HUES64 (cell line): ENCODE data around the gene RIIAD1.
"Not testable (repeated sequence)": the region's sequence is repeated elsewhere in the genome, so short reads cannot be mapped to it uniquely, and the experiment has no call there.

Source experiments
- H3K27ac ChIP-seq: 2 replicates; pipeline ENCODE4 v1.7.0; 2013; ENCODE audit warnings: low read depth, low read length, inconsistent platforms
- H3K27me3 ChIP-seq: 2 replicates; pipeline ENCODE4 v1.6.1; 2013; ENCODE audit warnings: mild to moderate bottlenecking, low read length; ENCODE audit not compliant: insufficient read depth
- H3K36me3 ChIP-seq: 2 replicates; pipeline ENCODE4 v1.6.1; 2013; ENCODE audit warnings: mild to moderate bottlenecking, low read length; ENCODE audit not compliant: insufficient read depth
- H3K4me1 ChIP-seq: 2 replicates; pipeline ENCODE4 v1.6.1; 2013; ENCODE audit warnings: mild to moderate bottlenecking, low read length, moderate library complexity; ENCODE audit not compliant: insufficient read depth
- H3K4me3 ChIP-seq: 2 replicates; pipeline ENCODE4 v1.5.1; 2013; ENCODE audit warnings: mild to moderate bottlenecking, low read length, moderate library complexity
- H3K9ac ChIP-seq: 2 replicates; pipeline ENCODE4 v1.6.1; 2013; ENCODE audit warnings: mild to moderate bottlenecking, low read depth, low read length
- H3K9me3 ChIP-seq: 2 replicates; pipeline ENCODE4 v1.6.1; 2013; ENCODE audit warnings: low read depth, low read length; ENCODE audit not compliant: insufficient read depth
- WGBS: fragments of 150-250, 120-280 bp; methylation state at CpG from one replicate; pipeline ENCODE4 v1.1.7; 2013; ENCODE audit warnings: missing lambda C conversion rate; 5-methylcytosine and 5-hydroxymethylcytosine counted together

RIIAD1 gene

DNA sequence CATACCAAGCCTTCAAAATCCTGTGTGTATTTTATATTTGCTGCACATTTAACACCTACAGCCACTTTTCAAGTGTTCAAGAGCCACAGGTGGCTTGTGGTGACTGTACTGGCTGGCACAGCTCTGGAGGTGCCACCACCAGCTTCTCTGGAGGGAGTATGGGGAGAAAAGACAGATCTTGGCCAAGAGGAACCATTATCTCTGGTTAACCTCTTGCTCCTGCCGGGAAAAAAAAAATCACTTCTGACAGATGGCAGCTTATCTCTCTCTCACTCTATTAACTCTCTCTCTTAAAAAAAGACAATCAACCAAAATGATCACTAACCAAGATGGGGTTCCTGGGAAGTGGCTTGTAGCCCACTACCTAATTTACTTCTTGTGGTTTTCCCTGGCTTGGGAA lies 1.2 kb upstream of the RIIAD1 start:
- Histone ChIP-seq H3K4me3 (no peak overlapping the region), H3K36me3 (no peaks in the 10 kb centered on the region), H3K9me3 (no peaks in the 10 kb centered on the region), H3K4me1 (peaks cover 13% of the 10 kb centered on the region), H3K27me3 (peaks cover 72% of the 10 kb centered on the region), H3K9ac (no peak overlapping the region), H3K27ac (no peak overlapping the region)
- WGBS, result 29% methylated on average over 1 of the region's 1 CpG

DNA sequence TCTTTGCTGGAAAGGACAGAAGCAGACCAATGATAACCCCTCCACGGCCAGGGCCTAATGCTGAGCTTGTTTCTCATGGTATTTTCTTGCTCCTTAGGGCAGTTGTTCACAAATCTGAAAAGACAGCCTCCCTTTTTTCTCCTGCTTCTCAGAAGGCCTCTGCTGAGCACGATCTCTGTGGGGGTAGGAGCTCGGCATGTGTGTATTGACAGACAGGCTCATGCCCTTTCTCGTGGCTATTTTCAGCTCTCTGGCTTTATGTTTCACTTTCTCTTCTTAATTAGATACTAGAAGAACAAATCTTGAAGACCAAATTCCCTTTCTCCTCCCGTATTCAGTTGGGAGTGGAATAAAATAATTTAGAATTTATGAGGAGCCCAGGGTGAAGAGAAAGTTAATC lies 768 bp upstream of the RIIAD1 start:
- no peaks in the 10 kb centered on the region for H3K9me3 ChIP-seq
- H3K36me3 ChIP-seq, result no peaks in the 10 kb centered on the region
- H3K4me3 ChIP-seq, result no peak overlapping the region
- WGBS, result 61% methylated on average over 4 of the region's 5 CpGs
- H3K27ac ChIP-seq, result no peak overlapping the region
- peaks cover 13% of the 10 kb centered on the region for H3K4me1 ChIP-seq
- H3K27me3 ChIP-seq, result peaks cover 70% of the 10 kb centered on the region
- H3K9ac ChIP-seq, result no peak overlapping the region

DNA sequence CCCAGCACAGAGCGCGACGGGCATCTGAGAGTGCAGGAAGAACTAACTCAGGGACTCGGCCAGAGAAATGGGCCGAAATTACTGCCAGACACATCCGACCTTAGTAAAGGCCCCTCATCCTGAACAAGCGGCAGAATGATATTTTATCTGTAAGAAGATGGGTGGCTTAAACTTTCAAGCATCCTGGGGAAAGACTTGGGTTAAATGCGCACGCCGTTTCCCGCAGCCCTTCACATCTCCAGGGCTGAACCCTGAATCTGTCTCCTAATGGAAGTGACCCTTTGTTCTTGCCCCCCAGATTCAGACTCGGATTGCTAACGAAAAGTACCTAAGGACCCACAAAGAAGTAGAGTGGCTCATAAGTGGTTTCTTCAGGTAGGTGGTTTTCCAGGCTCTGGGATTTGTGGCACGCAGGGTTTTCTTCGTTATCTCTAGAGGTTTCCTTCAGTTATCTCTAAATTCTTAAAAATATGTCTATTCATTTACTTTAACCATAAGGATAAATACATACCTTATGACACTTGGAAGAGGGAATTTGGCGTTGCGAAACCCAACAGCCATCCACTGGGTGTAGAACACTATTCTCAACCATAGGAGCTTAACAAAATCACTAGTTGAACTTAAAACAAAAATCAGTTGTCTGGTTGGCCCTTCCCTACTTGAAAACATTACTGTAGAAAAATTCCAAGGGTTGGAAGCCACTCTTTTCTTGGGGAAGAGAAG lies 627 bp downstream of the RIIAD1 start:
- H3K27ac ChIP-seq, result no peak overlapping the region
- peaks cover 13% of the 10 kb centered on the region for H3K4me1 ChIP-seq
- no peaks in the 10 kb centered on the region for H3K9me3 ChIP-seq
- peak overlapping the region; percentile 71 for H3K4me3 ChIP-seq
- peaks cover 70% of the 10 kb centered on the region for H3K27me3 ChIP-seq
- WGBS, result 27% methylated on average over 16 of the region's 17 CpGs
- no peak overlapping the region for H3K9ac ChIP-seq
- H3K36me3 ChIP-seq, result no peaks in the 10 kb centered on the region

DNA sequence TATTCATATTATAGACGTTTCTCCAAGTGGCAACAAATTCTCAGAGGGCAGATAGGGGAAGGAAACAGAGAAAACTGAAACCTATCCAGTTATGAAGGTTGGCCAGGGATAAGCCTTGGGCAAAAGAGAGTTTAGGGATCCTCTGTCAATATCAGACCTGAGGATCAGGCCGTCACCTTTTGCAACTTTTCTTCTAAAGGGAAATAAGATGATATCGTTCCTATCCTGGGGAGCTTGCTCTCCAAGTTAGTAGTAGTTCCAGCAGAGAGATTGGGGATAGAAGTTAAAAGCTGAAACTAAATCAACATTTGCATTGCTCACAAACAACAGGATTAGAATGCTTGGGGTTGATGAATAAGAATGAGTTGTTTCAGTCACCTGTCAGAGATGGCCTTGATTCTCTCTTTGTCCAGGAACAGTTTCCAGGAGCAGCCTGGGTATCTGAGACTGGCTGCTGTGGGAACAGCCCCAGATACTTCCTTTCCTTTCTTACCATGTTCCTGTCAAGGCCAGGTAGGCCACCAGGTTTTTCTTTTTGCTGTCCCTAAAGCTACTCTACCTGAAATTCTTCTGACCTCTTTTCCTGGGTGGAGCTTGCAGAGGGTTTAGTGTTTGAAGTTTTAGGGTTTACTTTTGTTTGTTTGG lies 2.5 kb downstream of the RIIAD1 start:
- Histone ChIP-seq H3K4me1 (peaks cover 24% of the 10 kb centered on the region), H3K9ac (no peak overlapping the region), H3K36me3 (no peaks in the 10 kb centered on the region), H3K27me3 (peaks cover 55% of the 10 kb centered on the region), H3K4me3 (no peak overlapping the region), H3K9me3 (no peaks in the 10 kb centered on the region), H3K27ac (no peak overlapping the region)
- WGBS, result 63% methylated on average over 3 of the region's 3 CpGs

DNA sequence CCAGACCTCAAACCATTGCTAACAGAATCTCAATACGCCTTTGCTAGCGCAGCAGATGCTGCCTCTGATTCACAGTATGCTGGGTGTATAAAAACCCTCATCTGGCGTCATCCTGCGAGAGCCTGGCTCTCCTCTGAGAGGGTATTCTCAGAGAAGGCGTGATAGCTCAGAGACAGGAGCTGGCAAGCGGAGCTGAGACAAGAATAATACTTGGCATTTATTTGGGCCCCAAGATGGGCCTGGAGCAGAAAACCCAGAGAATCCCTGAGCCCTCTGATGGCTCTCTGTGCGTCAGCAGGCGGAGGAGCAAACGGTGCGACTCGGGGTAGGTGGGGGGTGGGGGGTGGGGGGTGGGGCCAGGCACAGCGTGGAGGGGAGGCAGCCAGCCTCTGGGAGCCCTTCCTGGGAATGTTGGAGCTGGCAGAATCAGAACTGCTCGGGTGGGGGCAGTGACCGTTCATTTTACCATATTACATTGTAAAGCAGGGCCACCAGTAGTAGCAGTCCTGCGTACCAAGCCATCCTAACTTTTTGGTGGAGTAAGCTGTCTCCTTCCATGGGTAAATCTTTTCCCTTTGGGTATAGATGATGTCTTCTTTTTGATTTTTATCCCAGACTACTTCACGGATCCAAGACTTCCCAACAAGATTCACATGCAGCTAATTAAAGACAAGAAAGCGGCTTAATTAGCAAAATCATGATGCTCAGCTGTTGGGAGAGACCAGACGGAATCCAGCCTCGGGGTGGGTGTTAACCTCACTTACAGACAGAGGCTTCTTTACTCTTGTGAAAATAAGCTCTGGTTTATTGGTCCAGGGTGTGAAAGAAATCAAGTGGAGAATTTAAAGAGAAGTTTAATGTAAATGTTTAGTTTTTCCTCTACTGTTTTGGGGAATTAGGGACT lies 7.1 kb downstream of the RIIAD1 start:
- 28% methylated on average over 17 of the region's 19 CpGs for WGBS
- peaks cover 22% of the 10 kb centered on the region for H3K4me1 ChIP-seq
- H3K27ac ChIP-seq, result no peak overlapping the region
- H3K4me3 ChIP-seq, result no peak overlapping the region; the same call in 1 of the 2 replicates
- peaks cover 12% of the 10 kb centered on the region for H3K27me3 ChIP-seq
- H3K9me3 ChIP-seq, result no peaks in the 10 kb centered on the region
- H3K9ac ChIP-seq, result no peak overlapping the region
- no peaks in the 10 kb centered on the region for H3K36me3 ChIP-seq

DNA sequence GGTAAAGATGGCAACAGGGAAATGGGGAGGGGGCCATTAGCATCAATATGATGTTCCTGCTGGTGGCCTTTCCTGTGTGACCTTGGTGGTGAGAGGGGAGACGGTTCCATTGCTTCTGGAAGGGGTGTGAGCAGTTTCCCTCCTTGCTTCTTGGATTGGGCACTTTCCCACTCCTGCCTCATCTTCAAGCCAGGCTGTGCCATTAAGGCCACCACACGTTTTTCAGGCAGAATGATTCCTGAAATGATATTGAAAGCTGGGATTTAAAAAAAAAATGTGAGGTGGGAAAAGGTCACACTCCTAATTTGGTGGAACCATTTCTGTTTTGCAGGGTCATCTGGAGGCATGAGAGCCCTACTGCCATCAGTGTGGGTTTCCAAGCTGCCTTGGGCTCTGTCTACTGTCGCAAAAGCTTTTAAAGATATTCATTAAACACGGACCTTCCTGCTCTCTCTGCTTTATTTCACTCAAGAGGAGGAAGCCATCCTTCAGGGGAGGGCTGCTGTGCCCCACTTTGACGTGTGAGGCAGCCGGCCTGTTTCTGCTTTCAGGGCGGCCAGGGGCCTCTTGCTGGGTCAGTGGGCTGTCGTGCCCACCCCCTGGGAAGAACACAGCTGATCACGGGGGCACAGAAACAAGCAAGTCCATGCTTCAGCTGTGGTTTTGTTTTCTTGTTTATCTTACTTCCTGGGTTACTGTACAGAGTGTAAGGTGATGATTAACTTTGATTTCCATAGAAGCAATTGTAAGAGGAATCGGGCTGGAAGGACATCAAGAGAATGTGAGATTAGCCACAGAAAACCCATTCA lies 8.0 kb downstream of the RIIAD1 start:
- Histone ChIP-seq H3K4me3 (no peak overlapping the region), H3K27me3 (peaks cover 6% of the 10 kb centered on the region), H3K4me1 (peaks cover 15% of the 10 kb centered on the region), H3K9me3 (no peaks in the 10 kb centered on the region), H3K9ac (no peak overlapping the region), H3K36me3 (no peaks in the 10 kb centered on the region), H3K27ac (no peak overlapping the region)
- WGBS, result 72% methylated on average over 10 of the region's 10 CpGs

DNA sequence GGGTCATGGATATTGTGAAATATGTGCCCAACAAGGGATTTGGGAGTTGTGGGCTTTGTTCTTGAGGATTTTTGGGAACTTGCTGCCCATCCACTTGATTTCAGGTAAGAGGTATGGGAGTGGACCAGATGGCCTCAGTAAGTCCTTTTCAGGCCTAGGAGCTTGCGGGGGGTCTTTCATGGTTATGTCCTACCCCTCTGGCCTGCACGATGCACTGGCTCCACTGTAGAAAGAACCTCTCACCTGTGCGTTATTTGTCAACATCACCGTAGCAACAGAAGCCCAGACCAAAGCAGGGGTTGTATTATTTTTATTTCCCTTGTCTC lies 8.6 kb downstream of the RIIAD1 start:
- Histone ChIP-seq H3K27me3 (peaks cover 4% of the 10 kb centered on the region; the same call in 1 of the 2 replicates), H3K4me1 (peaks cover 15% of the 10 kb centered on the region)
- 97% methylated on average over 4 of the region's 4 CpGs for WGBS

DNA sequence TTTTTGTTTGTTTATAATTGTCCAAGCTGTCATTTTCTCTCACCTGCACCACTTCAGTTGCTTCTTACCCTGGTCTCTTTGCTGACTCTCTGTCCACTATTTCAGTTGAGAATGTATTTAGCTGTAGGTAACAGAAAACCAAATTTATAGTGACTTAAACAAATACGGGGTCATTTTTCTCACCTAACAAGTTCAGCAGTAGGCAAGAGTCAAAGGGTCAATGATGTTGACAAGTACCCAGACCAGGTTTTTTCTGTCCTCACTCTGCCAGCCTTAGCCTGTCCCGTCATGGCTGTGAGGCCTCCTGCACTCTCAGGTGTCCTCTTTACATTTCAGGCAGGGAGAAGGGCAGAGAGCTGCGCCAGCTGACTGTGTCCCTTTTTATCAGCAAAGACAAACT lies 11.8 kb downstream of the RIIAD1 start:
- WGBS, result 94% methylated on average over 3 of the region's 3 CpGs
- Histone ChIP-seq H3K36me3 (no peaks in the 10 kb centered on the region), H3K27ac (no peak overlapping the region), H3K9ac (no peak overlapping the region), H3K9me3 (peaks cover 15% of the 10 kb centered on the region), H3K27me3 (no peaks in the 10 kb centered on the region), H3K4me1 (peaks cover 9% of the 10 kb centered on the region; the same call in 1 of the 2 replicates), H3K4me3 (no peak overlapping the region)

More for the DNA sequence above, 8.6 kb downstream of the RIIAD1 start:
- no peak overlapping the region for H3K4me3 ChIP-seq
- H3K9ac ChIP-seq, result no peak overlapping the region
- H3K9me3 ChIP-seq, result no peaks in the 10 kb centered on the region
- H3K27ac ChIP-seq, result no peak overlapping the region
- no peaks in the 10 kb centered on the region for H3K36me3 ChIP-seq

DNA sequence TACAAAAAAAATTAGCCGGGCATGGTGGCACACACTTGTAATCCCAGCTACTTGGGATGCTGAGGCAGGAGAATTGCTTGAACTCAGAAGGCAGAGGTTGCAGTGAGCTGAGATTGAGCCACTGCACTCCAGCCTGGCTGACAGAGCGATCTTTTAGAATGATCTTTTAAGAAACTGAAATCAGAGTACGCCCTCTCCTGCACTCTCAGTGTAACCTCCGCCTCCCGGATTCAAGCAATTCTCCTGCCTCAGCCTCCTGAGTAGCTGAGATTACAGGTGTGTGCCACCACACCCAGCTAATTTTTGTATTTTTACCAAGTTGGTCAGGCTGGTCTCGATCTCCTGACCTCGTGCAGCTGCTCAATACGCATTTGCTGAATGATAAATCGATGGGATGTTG lies 12.7 kb downstream of the RIIAD1 start:
- not testable (repeated sequence) for H3K27ac ChIP-seq, H3K4me3 ChIP-seq, H3K36me3 ChIP-seq, H3K27me3 ChIP-seq, H3K4me1 ChIP-seq, H3K9ac ChIP-seq
- peaks cover 19% of the 10 kb centered on the region for H3K9me3 ChIP-seq
- 90% methylated on average over 9 of the region's 9 CpGs for WGBS

DNA sequence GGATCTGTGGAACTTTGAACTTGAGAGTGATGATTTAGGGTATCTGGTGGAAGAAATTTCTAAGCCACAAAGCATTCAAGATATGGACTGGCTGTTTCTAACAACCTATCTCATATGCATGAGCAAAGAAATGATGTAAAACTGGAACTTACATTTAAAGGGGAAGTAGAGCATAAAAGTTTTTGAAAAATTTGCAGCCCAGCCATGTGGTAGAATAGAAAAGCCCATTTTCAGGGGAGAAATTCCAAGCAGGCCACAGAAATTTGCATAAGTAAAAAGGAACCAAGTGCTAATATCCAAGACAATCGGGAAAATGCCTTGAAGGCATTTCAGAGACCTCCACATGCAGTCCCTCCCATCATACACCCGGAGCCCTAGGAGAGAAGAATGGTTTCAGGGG lies 15.7 kb downstream of the RIIAD1 start:
- Histone ChIP-seq H3K36me3 (no peaks in the 10 kb centered on the region), H3K27ac (no peak overlapping the region; the same call in 1 of the 2 replicates), H3K4me1 (no peaks in the 10 kb centered on the region), H3K9me3 (peaks cover 19% of the 10 kb centered on the region), H3K9ac (no peak overlapping the region), H3K27me3 (no peaks in the 10 kb centered on the region), H3K4me3 (no peak overlapping the region)
- 64% methylated on average over 2 of the region's 2 CpGs for WGBS
